Uterus (tissue), 4 donors: ENCODE results near the gene RPS6KA6. TPM values are rescaled to one million over a fixed set of nuclear protein-coding genes. Genes with fewer than 3 reads are reported as not detected.

Experiments
- DNase-seq, 2 donors: peaks; one replicate each; pipeline ENCODE4 v3.0.0-alpha.2; 2019 to 2020
- H3K27ac ChIP-seq, 2 donors: fragments of 200-600 bp; sonication (generic); 1 replicate in 1 of 2; 2 replicates in 1 of 2; pipeline ENCODE4 v1.5.1; 2016 to 2018
- H3K27me3 ChIP-seq, 2 donors: fragments of 200-600 bp; sonication (generic); one replicate each; pipeline ENCODE4 v1.5.1; 2018 to 2019; ENCODE audit warnings: control low read depth in 1 of 2
- H3K36me3 ChIP-seq, 2 donors: fragments of 200-600 bp; sonication (generic); one replicate each; pipeline ENCODE4 v1.5.1; 2019; ENCODE audit warnings: control low read depth in 1 of 2
- H3K4me1 ChIP-seq, 2 donors: fragments of 200-600 bp; sonication (generic); one replicate each; pipeline ENCODE4 v1.5.1; 2018 to 2019; ENCODE audit warnings: control low read depth in 1 of 2
- H3K4me3 ChIP-seq, 2 donors: fragments of 200-600 bp; sonication (generic); 1 replicate in 1 of 2; 2 replicates in 1 of 2; pipeline ENCODE4 v1.5.1; 2018 to 2019; ENCODE audit warnings: mild to moderate bottlenecking in 1 of 2
- H3K9me3 ChIP-seq, 2 donors: fragments of 200-600 bp; sonication (generic); one replicate each; pipeline ENCODE4 v1.5.1; 2019; ENCODE audit warnings: control low read depth in 1 of 2
- CTCF ChIP-seq, 4 experiments: fragments of 200-600 bp in 2 of 4; fragments of 450-650 bp in 2 of 4; sonication (generic) in 2 of 4; IDR thresholded peaks; one replicate each; pipeline ENCODE4 v1.5.1; 2016 to 2019; ENCODE audit warnings: antibody characterized with exemption in 4 of 4, mild to moderate bottlenecking in 2 of 4, moderate library complexity in 1 of 4
- POLR2A ChIP-seq, 2 donors: fragments of 450-650 bp; IDR thresholded peaks; one replicate each; pipeline ENCODE4 v1.6.1; 2016; ENCODE audit warnings: antibody characterized with exemption in 2 of 2, mild to moderate bottlenecking in 1 of 2, moderate library complexity in 1 of 2
- intact Hi-C: fragments of 100-400 bp; cut with DNase I; formaldehyde crosslinking; loops from one replicate; pipeline ENCODE4 v1.15.1; 2023; ENCODE audit warnings: low total_unique reads
- total RNA-seq, 4 donors: library from RNA; depleted of rRNA in 3 of 4; stranded (reverse); fragments of >200 nt in 3 of 4; gene quantifications; one replicate each; pipeline versions ENCODE4 v1.1.0 to v1.2.4, GENCODE V29; 2014 to 2023
- donor health status: DM: yes; HTN: yes; CAD: no.

RPS6KA6 gene
- total RNA-seq, 4 donors from 2014 or later = 1.5 to 13.1 (median 8.4) TPM

GRCh38 chrX:84133023-84133422 is 55.0 kb downstream of the RPS6KA6 start:
- no peak overlapping the region for H3K4me3 ChIP-seq
- no peaks in the 10 kb centered on the region for H3K27me3 ChIP-seq
- H3K27ac ChIP-seq = no peak overlapping the region
- no peak for DNase-seq
- no peaks in the 10 kb centered on the region for H3K9me3 ChIP-seq
- TF ChIP-seq POLR2A (IDR thresholded peaks at IDR 0.05) = no peak
- TF ChIP-seq CTCF (IDR thresholded peaks at IDR 0.05) = no peak
- H3K36me3 ChIP-seq = no peaks in the 10 kb centered on the region
- H3K4me1 ChIP-seq = no peaks in the 10 kb centered on the region
- intact Hi-C loops = no loop called here

- intact Hi-C loops = no loop called here
- no peak for TF ChIP-seq POLR2A (IDR thresholded peaks at IDR 0.05)
- no peak for TF ChIP-seq CTCF (IDR thresholded peaks at IDR 0.05)
- H3K27ac ChIP-seq = no peak overlapping the region
- H3K27me3 ChIP-seq = no peaks in the 10 kb centered on the region
- DNase-seq = no peak
- H3K4me3 ChIP-seq = no peak overlapping the region
- H3K4me1 ChIP-seq = no peaks in the 10 kb centered on the region
- H3K36me3 ChIP-seq = no peaks in the 10 kb centered on the region
- no peaks in the 10 kb centered on the region for H3K9me3 ChIP-seq
Measured at GRCh38 chrX:84123585-84123984, 64.4 kb downstream of the RPS6KA6 start.

- Histone ChIP-seq H3K9me3 (no peaks in the 10 kb centered on the region), H3K4me3 (no peak overlapping the region), H3K27me3 (no peaks in the 10 kb centered on the region), H3K27ac (no peak overlapping the region), H3K36me3 (no peaks in the 10 kb centered on the region), H3K4me1 (no peaks in the 10 kb centered on the region)
- no peak for TF ChIP-seq POLR2A (IDR thresholded peaks at IDR 0.05)
- TF ChIP-seq CTCF (IDR thresholded peaks at IDR 0.05) = no peak
- DNase-seq = no peak
- intact Hi-C loops = no loop called here
Measured at GRCh38 chrX:84118769-84119168, 69.2 kb downstream of the RPS6KA6 start.

- H3K4me3 ChIP-seq = no peak overlapping the region
- H3K9me3 ChIP-seq = no peaks in the 10 kb centered on the region
- no peaks in the 10 kb centered on the region for H3K27me3 ChIP-seq
- TF ChIP-seq POLR2A (IDR thresholded peaks at IDR 0.05) (no peak), CTCF (IDR thresholded peaks at IDR 0.05) (no peak)
- intact Hi-C loops = no loop called here
- H3K36me3 ChIP-seq = no peaks in the 10 kb centered on the region
- no peak for DNase-seq
- H3K27ac ChIP-seq = no peak overlapping the region
- H3K4me1 ChIP-seq = no peaks in the 10 kb centered on the region
Measured at GRCh38 chrX:84118315-84118714, 69.7 kb downstream of the RPS6KA6 start.

GRCh38 chrX:84108584-84108983 is 79.4 kb downstream of the RPS6KA6 start:
- H3K27ac ChIP-seq = no peak overlapping the region
- H3K9me3 ChIP-seq = no peaks in the 10 kb centered on the region
- no peak overlapping the region for H3K4me3 ChIP-seq
- no peaks in the 10 kb centered on the region for H3K36me3 ChIP-seq
- H3K27me3 ChIP-seq = no peaks in the 10 kb centered on the region
- DNase-seq = no peak
- no peaks in the 10 kb centered on the region for H3K4me1 ChIP-seq
- intact Hi-C loops = no loop called here
- TF ChIP-seq CTCF (IDR thresholded peaks at IDR 0.05) (no peak), POLR2A (IDR thresholded peaks at IDR 0.05) (no peak)
